PC-9 (cell line): ENCODE results near the gene ACTR10. TPM values are rescaled to one million over a fixed set of nuclear protein-coding genes. Genes with fewer than 3 reads are reported as not detected.
A peak's percentile ranks its signal among the peaks of the same experiment; 100 is the strongest.

Experiments
- BruUV-seq: library from RNA; stranded (reverse); fragments of 400-500 nt; replicated peaks from 2 replicates; lab custom pipeline; 2021; lab: Mats Ljungman, UMichigan
- CTCF ChIA-PET: fragments of 300-600 bp; sonication (Branson Sonifier 250); formaldehyde crosslinking; loops from one replicate; lab custom pipeline; 2022; ENCODE audit warnings: antibody characterized with exemption; lab: Charles Lee
- POLR2A ChIA-PET: fragments of 300-600 bp; sonication (Branson Sonifier 250); formaldehyde crosslinking; loops from one replicate; lab custom pipeline; 2022; ENCODE audit warnings: antibody characterized with exemption; ENCODE audit not compliant: unreplicated experiment; lab: Charles Lee
- DNase-seq, 2 experiments: peaks; one replicate each; pipeline versions ENCODE4 v3.0.0 to v3.0.0-alpha.2; 2015 to 2022; ENCODE audit warnings: mixed read lengths in 1 of 2
- H2AFZ ChIP-seq: fragments of 200-600 bp; sonication (generic); 2 replicates; pipeline ENCODE4 v1.8.1; 2017; ENCODE audit warnings: antibody characterized with exemption
- H3F3A ChIP-seq: fragments of 200-600 bp; sonication (generic); 2 replicates; pipeline ENCODE4 v1.8.1; 2017; ENCODE audit warnings: antibody characterized with exemption, mild to moderate bottlenecking, low read depth; ENCODE audit not compliant: insufficient read depth
- H3K27ac ChIP-seq: fragments of 200-600 bp; sonication (generic); 2 replicates; pipeline ENCODE4 v1.6.1; 2016; ENCODE audit warnings: mixed run types
- H3K27me3 ChIP-seq: fragments of 200-600 bp; sonication (generic); 2 replicates; pipeline ENCODE4 v1.6.1; 2016; ENCODE audit warnings: low read depth, mixed run types; ENCODE audit not compliant: insufficient read depth
- H3K36me3 ChIP-seq: fragments of 200-600 bp; sonication (generic); 2 replicates; pipeline ENCODE4 v1.6.1; 2016; ENCODE audit warnings: low read depth, mixed run types
- H3K4me1 ChIP-seq: fragments of 200-600 bp; sonication (generic); replicated peaks from 2 replicates; pipeline ENCODE4 v1.6.1; 2016; ENCODE audit warnings: mixed run types; ENCODE audit not compliant: insufficient read depth
- H3K4me2 ChIP-seq: fragments of 200-600 bp; sonication (generic); 2 replicates; pipeline ENCODE4 v1.6.1; 2017; ENCODE audit warnings: mixed run types
- H3K4me3 ChIP-seq: fragments of 200-600 bp; sonication (generic); 2 replicates; pipeline ENCODE4 v1.6.1; 2016; ENCODE audit warnings: mixed run types
- H3K79me2 ChIP-seq: fragments of 200-600 bp; sonication (generic); 2 replicates; pipeline ENCODE4 v1.6.1; 2017; ENCODE audit warnings: low read depth, mixed run types
- H3K9me2 ChIP-seq: fragments of 200-600 bp; sonication (generic); 2 replicates; pipeline ENCODE4 v1.8.1; 2017; ENCODE audit warnings: mild to moderate bottlenecking; ENCODE audit not compliant: insufficient read depth
- H3K9me3 ChIP-seq: fragments of 200-600 bp; sonication (generic); 2 replicates; pipeline ENCODE4 v1.8.1; 2016; ENCODE audit warnings: low read depth; ENCODE audit not compliant: insufficient read depth
- H4K20me1 ChIP-seq: fragments of 200-600 bp; sonication (generic); 2 replicates; pipeline ENCODE4 v1.8.1; 2017; ENCODE audit not compliant: insufficient read depth
- CTCF ChIP-seq: fragments of 200-600 bp; sonication (generic); conservative IDR thresholded peaks from 2 replicates; pipeline ENCODE4 v1.6.1; 2017; ENCODE audit warnings: mixed run types, antibody characterized with exemption, mild to moderate bottlenecking, moderate library complexity
- EZH2 ChIP-seq: fragments of 200-600 bp; sonication (generic); IDR thresholded peaks from 2 replicates; pipeline ENCODE4 v1.8.0; 2017; ENCODE audit warnings: antibody characterized with exemption, low read depth
- intact Hi-C: fragments of 100-400 bp; cut with micrococcal nuclease; formaldehyde crosslinking; loops from one replicate; pipeline ENCODE4 v1.10.0; 2022; ENCODE audit not compliant: unreplicated experiment
- total RNA-seq: library from RNA; stranded (reverse); gene quantifications from 2 replicates; pipeline ENCODE4 v1.2.3, GENCODE V29; 2021

The ACTR10 gene
- total RNA-seq, 1 experiment from 2014 or later, result 36.3 TPM

GRCh38 chr14:58213176-58213575 lies 13.2 kb downstream of the ACTR10 start:
- no peaks in the 10 kb centered on the region for H3K9me3 ChIP-seq
- no peaks in the 10 kb centered on the region for H3K27me3 ChIP-seq
- CTCF ChIA-PET, result no interaction called here
- BruUV-seq, result no TSS peak
- no peaks in the 10 kb centered on the region for H3K4me1 ChIP-seq
- intact Hi-C loops, result no loop called here
- no peak overlapping the region for H3K4me3 ChIP-seq
- DNase-seq, result no peak
- H4K20me1 ChIP-seq, result no peaks in the 10 kb centered on the region
- no peak overlapping the region for H3K27ac ChIP-seq
- H3K4me2 ChIP-seq, result no peak overlapping the region
- H3K79me2 ChIP-seq, result no peaks in the 10 kb centered on the region
- TF ChIP-seq CTCF (no peak), EZH2 (no peak)
- H3K36me3 ChIP-seq, result no peaks in the 10 kb centered on the region; the same call in 1 of the 2 replicates
- no peaks in the 10 kb centered on the region for H3F3A ChIP-seq
- POLR2A ChIA-PET, result no interaction called here
- H3K9me2 ChIP-seq, result no peaks in the 10 kb centered on the region
- no peak overlapping the region for H2AFZ ChIP-seq

- BruUV-seq, result no TSS peak
- Histone ChIP-seq H2AFZ (no peak overlapping the region), H3K4me3 (no peak overlapping the region), H3K79me2 (no peaks in the 10 kb centered on the region), H4K20me1 (no peaks in the 10 kb centered on the region), H3K27me3 (no peaks in the 10 kb centered on the region), H3K9me3 (no peaks in the 10 kb centered on the region), H3K4me2 (no peak overlapping the region), H3K4me1 (no peaks in the 10 kb centered on the region), H3K9me2 (no peaks in the 10 kb centered on the region), H3F3A (no peaks in the 10 kb centered on the region), H3K27ac (no peak overlapping the region), H3K36me3 (no peaks in the 10 kb centered on the region; the same call in 1 of the 2 replicates)
- intact Hi-C loops, result no loop called here
- no peak for DNase-seq
- CTCF ChIA-PET, result no interaction called here
- POLR2A ChIA-PET, result no interaction called here
- no peak for TF ChIP-seq CTCF
- no peak for TF ChIP-seq EZH2
Measured at GRCh38 chr14:58215191-58215914, 15.4 kb downstream of the ACTR10 start.

GRCh38 chr14:58216544-58216943 lies 16.6 kb downstream of the ACTR10 start:
- no peak for TF ChIP-seq CTCF
- no peak for TF ChIP-seq EZH2
- no peaks in the 10 kb centered on the region for H4K20me1 ChIP-seq
- no peak overlapping the region for H3K4me3 ChIP-seq
- no peaks in the 10 kb centered on the region for H3K79me2 ChIP-seq
- peak overlapping the region; percentile 18; the same call in 1 of the 2 replicates for H3K27ac ChIP-seq
- no peak overlapping the region for H3K4me2 ChIP-seq
- no peaks in the 10 kb centered on the region; the same call in 1 of the 2 replicates for H3K36me3 ChIP-seq
- no peaks in the 10 kb centered on the region for H3K9me3 ChIP-seq
- no peaks in the 10 kb centered on the region for H3K4me1 ChIP-seq
- ChIA-PET CTCF (no interaction called here), POLR2A (no interaction called here)
- H3K9me2 ChIP-seq, result no peaks in the 10 kb centered on the region
- no peaks in the 10 kb centered on the region for H3F3A ChIP-seq
- no peak for DNase-seq
- no peaks in the 10 kb centered on the region for H3K27me3 ChIP-seq
- no peak overlapping the region for H2AFZ ChIP-seq
- no TSS peak for BruUV-seq
- intact Hi-C loops, result no loop called here
